Effector memory CD4-positive, alpha-beta T cell (primary cell): ENCODE results near the gene STAT2.

Experiments
- DNase-seq, 3 donors: peaks; one replicate each; pipeline ENCODE4 v3.0.0-alpha.2; 2020
- H3K27ac ChIP-seq: 2 replicates; pipeline ENCODE4 v1.7.0; 2013; ENCODE audit warnings: mild to moderate bottlenecking, low read length, moderate library complexity; ENCODE audit not compliant: insufficient read depth, poor library complexity, severe bottlenecking
- H3K27me3 ChIP-seq: replicated peaks from 2 replicates; pipeline ENCODE4 v1.7.0; 2013; ENCODE audit warnings: mild to moderate bottlenecking, low read length; ENCODE audit not compliant: insufficient read depth, control insufficient read depth, poor library complexity, severe bottlenecking
- H3K36me3 ChIP-seq: 2 replicates; pipeline ENCODE4 v1.7.0; 2013; ENCODE audit warnings: mild to moderate bottlenecking, low read length, moderate library complexity; ENCODE audit not compliant: control insufficient read depth, insufficient read depth
- H3K4me1 ChIP-seq: 2 replicates; pipeline ENCODE4 v1.7.0; 2013; ENCODE audit warnings: low read length, mild to moderate bottlenecking; ENCODE audit not compliant: control insufficient read depth, insufficient read depth, poor library complexity, severe bottlenecking
- H3K4me3 ChIP-seq: 2 replicates; pipeline ENCODE4 v1.7.0; 2013; ENCODE audit warnings: low read length, low read depth, mild to moderate bottlenecking; ENCODE audit not compliant: insufficient read depth, poor library complexity, severe bottlenecking
- H3K9me3 ChIP-seq: 2 replicates; pipeline ENCODE4 v1.7.0; 2013; ENCODE audit warnings: mild to moderate bottlenecking, low read length, moderate library complexity; ENCODE audit not compliant: control insufficient read depth

Gene STAT2

DNA sequence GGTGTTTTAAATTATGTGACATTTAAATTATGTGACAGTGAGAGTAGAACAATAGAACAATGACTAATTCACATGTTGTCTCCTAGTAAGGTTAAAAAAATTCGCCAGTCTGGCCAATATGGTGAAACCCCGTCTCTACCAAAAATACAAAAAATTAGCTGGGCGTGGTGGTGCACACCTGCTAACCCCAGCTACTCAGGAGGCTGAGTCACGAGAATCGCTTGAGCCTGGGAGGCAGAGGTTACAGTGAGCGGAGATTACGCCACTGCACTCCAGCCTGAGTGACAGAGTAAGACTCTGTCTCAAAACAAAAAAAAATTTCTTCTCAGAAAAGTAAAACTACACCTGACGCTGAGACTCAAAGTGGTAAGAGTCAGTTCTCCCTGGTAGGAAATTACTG, 62.5 kb downstream of the STAT2 start:
- DNase-seq: no peak
- Histone ChIP-seq H3K36me3 (peaks cover 4% of the 10 kb centered on the region), H3K27me3 (no peaks in the 10 kb centered on the region), H3K9me3 (no peaks in the 10 kb centered on the region), H3K4me3 (no peak overlapping the region), H3K27ac (no peak overlapping the region), H3K4me1 (peaks cover 30% of the 10 kb centered on the region)

DNA sequence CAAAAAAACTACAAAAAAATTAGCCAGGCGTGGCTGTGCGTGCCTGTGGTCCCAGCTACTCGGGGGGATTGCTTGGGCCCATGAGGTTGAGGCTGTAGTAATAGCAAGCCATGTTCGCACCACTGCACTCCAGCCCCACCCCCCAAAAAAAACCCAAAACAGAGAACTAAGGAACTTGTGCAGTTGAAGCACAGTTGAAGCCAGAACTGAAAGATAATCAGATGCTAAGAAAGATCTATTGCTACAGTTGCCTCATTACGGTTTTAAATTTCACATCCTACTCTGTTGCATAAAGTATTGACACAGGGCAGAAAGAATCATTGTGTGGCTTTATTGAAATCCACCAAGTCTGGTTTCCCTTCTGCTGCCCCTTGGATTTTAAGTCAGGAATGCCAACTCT, 63.6 kb downstream of the STAT2 start:
- no peak for DNase-seq
- H3K36me3 ChIP-seq: peaks cover 7% of the 10 kb centered on the region
- peaks cover 32% of the 10 kb centered on the region for H3K4me1 ChIP-seq
- no peak overlapping the region for H3K4me3 ChIP-seq
- H3K9me3 ChIP-seq: no peaks in the 10 kb centered on the region
- H3K27ac ChIP-seq: no peak overlapping the region
- H3K27me3 ChIP-seq: no peaks in the 10 kb centered on the region

DNA sequence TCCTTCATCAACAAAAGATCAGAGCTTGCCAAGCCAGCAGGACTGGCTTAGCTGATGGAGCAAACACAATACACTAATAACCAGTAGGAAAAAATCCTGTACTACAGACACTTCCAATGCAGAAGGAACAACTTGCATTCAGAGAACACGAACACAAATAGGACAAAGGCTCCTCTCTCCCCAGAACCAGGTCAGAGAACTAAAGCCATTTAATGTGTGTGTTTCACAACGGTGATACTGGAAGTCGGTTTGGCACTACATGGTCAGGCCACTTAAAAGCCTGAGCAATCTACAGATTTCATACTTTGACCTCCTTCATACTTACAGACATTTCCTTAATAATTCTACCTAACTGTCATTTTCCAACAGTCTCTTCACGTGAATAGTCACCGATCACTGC, 66.1 kb downstream of the STAT2 start:
- DNase-seq: no peak
- Histone ChIP-seq H3K9me3 (no peaks in the 10 kb centered on the region), H3K27me3 (no peaks in the 10 kb centered on the region), H3K27ac (no peak overlapping the region), H3K36me3 (peaks cover 18% of the 10 kb centered on the region), H3K4me1 (peaks cover 18% of the 10 kb centered on the region), H3K4me3 (no peak overlapping the region)
